Measurements from ENCODE around the gene SLC5A12.

Gene SLC5A12

DNA sequence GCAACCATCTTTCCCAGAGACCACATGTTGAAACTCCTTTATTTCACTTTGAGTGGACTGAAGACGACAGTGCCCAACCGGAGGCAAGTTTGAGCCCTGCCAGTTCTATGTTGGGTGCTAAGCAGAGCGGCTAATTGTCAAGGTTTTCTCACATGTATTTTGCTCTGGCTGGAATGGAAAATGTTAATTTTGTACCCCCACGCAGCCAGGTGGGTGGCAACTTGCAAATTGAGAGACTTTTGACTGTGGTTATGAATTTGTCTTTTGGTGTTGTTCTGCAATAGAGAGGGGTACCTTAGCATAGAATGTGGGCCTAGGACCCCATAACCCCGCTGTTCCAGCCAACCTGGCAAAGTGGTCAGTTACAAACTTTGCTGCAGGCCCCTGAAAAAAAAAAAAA is 42.5 kb upstream of the SLC5A12 start:
- no peak for TF ChIP-seq ZFP30 (CRISPR knock-in tag; IDR thresholded peaks at IDR 0.05)
- no peak for TF ChIP-seq BACH2 (CRISPR knock-in tag; IDR thresholded peaks at IDR 0.05; ENCODE audit: borderline replicate concordance)
- no peak for TF ChIP-seq ARNTL (CRISPR knock-in tag; IDR thresholded peaks at IDR 0.05; ENCODE audit: borderline replicate concordance, low read depth)
- TF ChIP-seq RARB (CRISPR knock-in tag; IDR thresholded peaks at IDR 0.05): no peak
- no peak for TF ChIP-seq ZFP3 (CRISPR knock-in tag; IDR thresholded peaks at IDR 0.05)
- TF ChIP-seq PPARA (CRISPR knock-in tag; IDR thresholded peaks at IDR 0.05; ENCODE audit: borderline replicate concordance): no peak
- no peak for TF ChIP-seq GLIS3 (CRISPR knock-in tag; IDR thresholded peaks at IDR 0.05)
- TF ChIP-seq TOX (CRISPR knock-in tag; IDR thresholded peaks at IDR 0.05; ENCODE audit: borderline replicate concordance): no peak
- no peak for TF ChIP-seq PATZ1 (CRISPR knock-in tag; IDR thresholded peaks at IDR 0.05; ENCODE audit: borderline replicate concordance)
- TF ChIP-seq, protein P1, sequence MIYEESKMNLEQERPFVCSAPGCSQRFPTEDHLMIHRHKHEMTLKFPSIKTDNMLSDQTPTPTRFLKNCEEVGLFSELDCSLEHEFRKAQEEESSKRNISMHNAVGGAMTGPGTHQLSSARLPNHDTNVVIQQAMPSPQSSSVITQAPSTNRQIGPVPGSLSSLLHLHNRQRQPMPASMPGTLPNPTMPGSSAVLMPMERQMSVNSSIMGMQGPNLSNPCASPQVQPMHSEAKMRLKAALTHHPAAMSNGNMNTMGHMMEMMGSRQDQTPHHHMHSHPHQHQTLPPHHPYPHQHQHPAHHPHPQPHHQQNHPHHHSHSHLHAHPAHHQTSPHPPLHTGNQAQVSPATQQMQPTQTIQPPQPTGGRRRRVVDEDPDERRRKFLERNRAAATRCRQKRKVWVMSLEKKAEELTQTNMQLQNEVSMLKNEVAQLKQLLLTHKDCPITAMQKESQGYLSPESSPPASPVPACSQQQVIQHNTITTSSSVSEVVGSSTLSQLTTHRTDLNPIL (CRISPR knock-in tag; IDR thresholded peaks at IDR 0.05; ENCODE audit: low read depth): no peak
- TF ChIP-seq, protein P2, sequence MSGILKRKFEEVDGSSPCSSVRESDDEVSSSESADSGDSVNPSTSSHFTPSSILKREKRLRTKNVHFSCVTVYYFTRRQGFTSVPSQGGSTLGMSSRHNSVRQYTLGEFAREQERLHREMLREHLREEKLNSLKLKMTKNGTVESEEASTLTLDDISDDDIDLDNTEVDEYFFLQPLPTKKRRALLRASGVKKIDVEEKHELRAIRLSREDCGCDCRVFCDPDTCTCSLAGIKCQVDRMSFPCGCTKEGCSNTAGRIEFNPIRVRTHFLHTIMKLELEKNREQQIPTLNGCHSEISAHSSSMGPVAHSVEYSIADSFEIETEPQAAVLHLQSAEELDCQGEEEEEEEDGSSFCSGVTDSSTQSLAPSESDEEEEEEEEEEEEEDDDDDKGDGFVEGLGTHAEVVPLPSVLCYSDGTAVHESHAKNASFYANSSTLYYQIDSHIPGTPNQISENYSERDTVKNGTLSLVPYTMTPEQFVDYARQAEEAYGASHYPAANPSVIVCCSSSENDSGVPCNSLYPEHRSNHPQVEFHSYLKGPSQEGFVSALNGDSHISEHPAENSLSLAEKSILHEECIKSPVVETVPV (CRISPR knock-in tag; IDR thresholded peaks at IDR 0.05): no peak
- TF ChIP-seq OSR1 (CRISPR knock-in tag; IDR thresholded peaks at IDR 0.05): no peak
- TF ChIP-seq ZC3H10 (CRISPR knock-in tag; IDR thresholded peaks at IDR 0.05): no peak
- no peak for TF ChIP-seq ESRRG (CRISPR knock-in tag; IDR thresholded peaks at IDR 0.05)
- TF ChIP-seq ZNF8 (CRISPR knock-in tag; IDR thresholded peaks at IDR 0.05): no peak
- TF ChIP-seq, protein P3, sequence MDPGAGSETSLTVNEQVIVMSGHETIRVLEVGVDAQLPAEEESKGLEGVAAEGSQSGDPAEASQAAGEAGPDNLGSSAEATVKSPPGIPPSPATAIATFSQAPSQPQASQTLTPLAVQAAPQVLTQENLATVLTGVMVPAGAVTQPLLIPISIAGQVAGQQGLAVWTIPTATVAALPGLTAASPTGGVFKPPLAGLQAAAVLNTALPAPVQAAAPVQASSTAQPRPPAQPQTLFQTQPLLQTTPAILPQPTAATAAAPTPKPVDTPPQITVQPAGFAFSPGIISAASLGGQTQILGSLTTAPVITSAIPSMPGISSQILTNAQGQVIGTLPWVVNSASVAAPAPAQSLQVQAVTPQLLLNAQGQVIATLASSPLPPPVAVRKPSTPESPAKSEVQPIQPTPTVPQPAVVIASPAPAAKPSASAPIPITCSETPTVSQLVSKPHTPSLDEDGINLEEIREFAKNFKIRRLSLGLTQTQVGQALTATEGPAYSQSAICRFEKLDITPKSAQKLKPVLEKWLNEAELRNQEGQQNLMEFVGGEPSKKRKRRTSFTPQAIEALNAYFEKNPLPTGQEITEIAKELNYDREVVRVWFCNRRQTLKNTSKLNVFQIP (CRISPR knock-in tag; IDR thresholded peaks at IDR 0.05; ENCODE audit: borderline replicate concordance, low read depth): no peak
- no peak for TF ChIP-seq ZNF565 (CRISPR knock-in tag; conservative IDR thresholded peaks at IDR 0.05; ENCODE audit: low read depth)

GRCh38 chr11:26762089-26762488 is 40.2 kb upstream of the SLC5A12 start:
- ATAC-seq: no peak
- TF ChIP-seq BACH2 (CRISPR knock-in tag; IDR thresholded peaks at IDR 0.05; ENCODE audit: borderline replicate concordance) (no peak), CSDC2 (CRISPR knock-in tag; IDR thresholded peaks at IDR 0.05) (no peak), ESRRG (CRISPR knock-in tag; IDR thresholded peaks at IDR 0.05) (no peak), ZFP3 (CRISPR knock-in tag; IDR thresholded peaks at IDR 0.05) (no peak), ZFP30 (CRISPR knock-in tag; IDR thresholded peaks at IDR 0.05) (no peak), TOX (CRISPR knock-in tag; IDR thresholded peaks at IDR 0.05; ENCODE audit: borderline replicate concordance) (no peak), OSR1 (CRISPR knock-in tag; IDR thresholded peaks at IDR 0.05) (no peak), ISL1 (CRISPR knock-in tag; IDR thresholded peaks at IDR 0.05) (no peak), SNAI2 (CRISPR knock-in tag; IDR thresholded peaks at IDR 0.05) (no peak), ZC3H10 (CRISPR knock-in tag; IDR thresholded peaks at IDR 0.05) (no peak)
- TF ChIP-seq, protein P3 (CRISPR knock-in tag; IDR thresholded peaks at IDR 0.05; ENCODE audit: borderline replicate concordance, low read depth): no peak
- TF ChIP-seq, protein P2 (CRISPR knock-in tag; IDR thresholded peaks at IDR 0.05): no peak
- TF ChIP-seq, protein P1 (CRISPR knock-in tag; IDR thresholded peaks at IDR 0.05; ENCODE audit: low read depth): no peak
- TF ChIP-seq, protein P4, sequence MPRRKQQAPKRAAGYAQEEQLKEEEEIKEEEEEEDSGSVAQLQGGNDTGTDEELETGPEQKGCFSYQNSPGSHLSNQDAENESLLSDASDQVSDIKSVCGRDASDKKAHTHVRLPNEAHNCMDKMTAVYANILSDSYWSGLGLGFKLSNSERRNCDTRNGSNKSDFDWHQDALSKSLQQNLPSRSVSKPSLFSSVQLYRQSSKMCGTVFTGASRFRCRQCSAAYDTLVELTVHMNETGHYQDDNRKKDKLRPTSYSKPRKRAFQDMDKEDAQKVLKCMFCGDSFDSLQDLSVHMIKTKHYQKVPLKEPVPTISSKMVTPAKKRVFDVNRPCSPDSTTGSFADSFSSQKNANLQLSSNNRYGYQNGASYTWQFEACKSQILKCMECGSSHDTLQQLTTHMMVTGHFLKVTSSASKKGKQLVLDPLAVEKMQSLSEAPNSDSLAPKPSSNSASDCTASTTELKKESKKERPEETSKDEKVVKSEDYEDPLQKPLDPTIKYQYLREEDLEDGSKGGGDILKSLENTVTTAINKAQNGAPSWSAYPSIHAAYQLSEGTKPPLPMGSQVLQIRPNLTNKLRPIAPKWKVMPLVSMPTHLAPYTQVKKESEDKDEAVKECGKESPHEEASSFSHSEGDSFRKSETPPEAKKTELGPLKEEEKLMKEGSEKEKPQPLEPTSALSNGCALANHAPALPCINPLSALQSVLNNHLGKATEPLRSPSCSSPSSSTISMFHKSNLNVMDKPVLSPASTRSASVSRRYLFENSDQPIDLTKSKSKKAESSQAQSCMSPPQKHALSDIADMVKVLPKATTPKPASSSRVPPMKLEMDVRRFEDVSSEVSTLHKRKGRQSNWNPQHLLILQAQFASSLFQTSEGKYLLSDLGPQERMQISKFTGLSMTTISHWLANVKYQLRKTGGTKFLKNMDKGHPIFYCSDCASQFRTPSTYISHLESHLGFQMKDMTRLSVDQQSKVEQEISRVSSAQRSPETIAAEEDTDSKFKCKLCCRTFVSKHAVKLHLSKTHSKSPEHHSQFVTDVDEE (CRISPR knock-in tag; IDR thresholded peaks at IDR 0.05): no peak

More for the DNA sequence above, 42.5 kb upstream of the SLC5A12 start:
- no peak for ATAC-seq

Measured in SK-N-SH treated with all-trans-retinoic acid at 6 μM for 48 hours (cell line).